B cell (primary cell): ENCODE data around the gene SRRM3. TPM values are rescaled to one million over a fixed set of nuclear protein-coding genes. Genes with fewer than 3 reads are reported as not detected.

Experiments used
- ATAC-seq: fragments of 200-7000 bp; cut with Tn5 transposase; one replicate; pipeline ENCODE4 v1.10.0; 2021; ENCODE audit warnings: low read depth, mild to moderate bottlenecking, moderate number of reproducible peaks, moderate library complexity
- CTCF ChIA-PET: fragments of 350-600 bp; sonication (Branson Sonifier 250); formaldehyde crosslinking; loops from one replicate; lab custom pipeline; 2021; ENCODE audit warnings: antibody characterized with exemption, inconsistent platforms; lab: Charles Lee
- POLR2A ChIA-PET: fragments of 350-600 bp; sonication (Branson Sonifier 250); formaldehyde crosslinking; loops from one replicate; lab custom pipeline; 2021; ENCODE audit warnings: antibody characterized with exemption; lab: Charles Lee
- DNase-seq: peaks from one replicate; pipeline ENCODE4 v3.0.0; 2013
- H2AFZ ChIP-seq: 2 replicates; pipeline ENCODE4 v1.6.1; 2012; ENCODE audit warnings: mild to moderate bottlenecking, low read depth, low read length; ENCODE audit not compliant: insufficient read depth, poor library complexity, severe bottlenecking
- H3K27ac ChIP-seq, 2 donors: 1 replicate in 1 of 2; 2 replicates in 1 of 2; pipeline ENCODE4 v1.5.1; 2012 to 2013; ENCODE audit warnings: low read length in 2 of 2, mild to moderate bottlenecking in 2 of 2, moderate library complexity in 1 of 2
- H3K27me3 ChIP-seq, 4 experiments: fragments of 200-600 bp in 1 of 4; sonication (generic) in 1 of 4; replicated peaks in 1 of 4; 1 replicate in 2 of 4; 2 replicates in 2 of 4; pipeline versions ENCODE4 v1.6.1 to v1.7.0; 2013 to 2016; ENCODE audit warnings: low read length in 3 of 4, mild to moderate bottlenecking in 2 of 4, mixed read lengths in 1 of 4, moderate library complexity in 1 of 4; ENCODE audit not compliant: insufficient read depth in 4 of 4, control insufficient read depth in 3 of 4; ENCODE audit errors: control extremely low read depth in 1 of 4
- H3K36me3 ChIP-seq, 2 experiments: replicated peaks in 1 of 2; 1 replicate in 1 of 2; 2 replicates in 1 of 2; pipeline versions ENCODE4 v1.6.1 to v1.7.1; 2013; ENCODE audit warnings: low read length in 1 of 2; ENCODE audit not compliant: insufficient read depth in 2 of 2, control insufficient read depth in 1 of 2; ENCODE audit errors: control extremely low read depth in 1 of 2, extremely low read depth in 1 of 2
- H3K4me1 ChIP-seq, 2 donors: fragments of 200-600 bp in 1 of 2; sonication (generic) in 1 of 2; 1 replicate in 1 of 2; 2 replicates in 1 of 2; pipeline versions ENCODE4 v1.5.1 to v1.6.1; 2013 to 2017; ENCODE audit warnings: low read length in 2 of 2; ENCODE audit not compliant: control insufficient read depth in 2 of 2, insufficient read depth in 2 of 2
- H3K4me2 ChIP-seq: replicated peaks from 2 replicates; pipeline ENCODE3; 2012; ENCODE audit warnings: mild to moderate bottlenecking, low read depth, low read length; ENCODE audit not compliant: poor library complexity, severe bottlenecking
- H3K4me3 ChIP-seq, 5 experiments: fragments of 200-600 bp in 1 of 5; sonication (generic) in 1 of 5; 1 replicate in 3 of 5; 2 replicates in 2 of 5; pipeline versions ENCODE4 v1.5.1 to v1.7.0; 2011 to 2016; ENCODE audit warnings: low read length in 4 of 5, mild to moderate bottlenecking in 4 of 5, low read depth in 2 of 5, control low read depth in 1 of 5, moderate library complexity in 1 of 5; ENCODE audit not compliant: insufficient read depth in 1 of 5; ENCODE audit errors: control extremely low read depth in 1 of 5, extremely low read depth in 1 of 5
- H3K79me2 ChIP-seq: fragments of 200-600 bp; sonication (generic); one replicate; pipeline ENCODE4 v1.6.0; 2016; ENCODE audit warnings: low read length; ENCODE audit not compliant: control insufficient read depth, insufficient read depth
- H3K9ac ChIP-seq: fragments of 200-600 bp; sonication (generic); 2 replicates; pipeline ENCODE4 v1.6.1; 2017; ENCODE audit warnings: mild to moderate bottlenecking, low read length, moderate library complexity
- H3K9me3 ChIP-seq, 3 donors: one replicate each; pipeline versions ENCODE4 v1.6.1 to v1.7.1; 2013; ENCODE audit warnings: low read length in 2 of 3; ENCODE audit not compliant: control insufficient read depth in 2 of 3, insufficient read depth in 1 of 3; ENCODE audit errors: control extremely low read depth in 1 of 3
- H4K20me1 ChIP-seq: 2 replicates; pipeline ENCODE4 v1.6.0; 2012; ENCODE audit warnings: mild to moderate bottlenecking, low read length; ENCODE audit not compliant: insufficient read depth, control insufficient read depth, poor library complexity, severe bottlenecking
- H3K27ac Mint-ChIP-seq: one replicate; pipeline ENCODE4 v1.8.0; 2021; ENCODE audit warnings: mixed read lengths
- H3K27me3 Mint-ChIP-seq: one replicate; pipeline ENCODE4 v1.8.0; 2021; ENCODE audit warnings: mixed read lengths
- H3K4me1 Mint-ChIP-seq: one replicate; pipeline ENCODE4 v1.8.0; 2021; ENCODE audit warnings: mixed read lengths
- H3K4me3 Mint-ChIP-seq: one replicate; pipeline ENCODE4 v1.8.0; 2021; ENCODE audit warnings: mixed read lengths
- H3K9me3 Mint-ChIP-seq: one replicate; pipeline ENCODE4 v1.8.0; 2022; ENCODE audit warnings: mixed read lengths; ENCODE audit not compliant: insufficient read depth
- CTCF ChIP-seq: fragments of 200-600 bp; IDR thresholded peaks from one replicate; pipeline ENCODE4 v1.8.0; 2022; ENCODE audit warnings: antibody characterized with exemption, mild to moderate bottlenecking
- EZH2 ChIP-seq: IDR thresholded peaks from 2 replicates; pipeline ENCODE4 v1.6.1; 2012; ENCODE audit warnings: borderline replicate concordance, low read depth, mild to moderate bottlenecking, moderate library complexity, low read length; ENCODE audit not compliant: insufficient read depth, poor library complexity, severe bottlenecking
- WGBS: methylation state at CpG from one replicate; pipeline ENCODE4 v1.1.5; 2013; ENCODE audit warnings: missing lambda C conversion rate; ENCODE audit not compliant: insufficient coverage; 5-methylcytosine and 5-hydroxymethylcytosine counted together
- intact Hi-C: fragments of 100-400 bp; cut with micrococcal nuclease; formaldehyde crosslinking; loops from one replicate; pipeline ENCODE4 v1.10.0; 2022
- polyA plus RNA-seq: library from polyadenylated mRNA; depleted of rRNA; stranded (reverse); fragments of >200 nt; gene quantifications from 2 replicates; pipeline ENCODE4 v1.2.3, GENCODE V29; 2012
- total RNA-seq, 2 donors: library from RNA; stranded (reverse); fragments of 120-200 nt in 1 of 2; gene quantifications; 1 replicate in 1 of 2; 2 replicates in 1 of 2; pipeline versions ENCODE4 v1.2.3 to v1.2.4, GENCODE V29; 2013 to 2022

SRRM3 gene
- total and polyA plus RNA-seq, 2 donors (not counting 1 experiment from before 2014, with no cell fraction given): not detected

- intact Hi-C loops: no loop called here
- H2AFZ ChIP-seq: no peak overlapping the region
Observed at GRCh38 chr7:76196786-76197185, 4.9 kb upstream of the SRRM3 start.

GRCh38 chr7:76198202-76198601 lies 3.5 kb upstream of the SRRM3 start:
- ChIA-PET POLR2A (no interaction called here), CTCF (no interaction called here)
- no peak overlapping the region for H3K4me2 ChIP-seq
- DNase-seq: no peak
- peaks cover 0 to 32% (median 8%) of the 10 kb centered on the region in 4 experiments for H3K27me3 ChIP-seq
- H3K36me3 ChIP-seq: no peaks in the 10 kb centered on the region
- no peak overlapping the region for H3K4me3 Mint-ChIP-seq
- H3K4me1 Mint-ChIP-seq: peaks cover 2% of the 10 kb centered on the region
- 88% methylated on average over 2 of the region's 4 CpGs for WGBS
- TF ChIP-seq EZH2: no peak
- H3K79me2 ChIP-seq: no peaks in the 10 kb centered on the region
- H3K27me3 Mint-ChIP-seq: peaks cover 27% of the 10 kb centered on the region
- ATAC-seq: no peak
- peaks cover 0 to 16% (median 0%) of the 10 kb centered on the region in 3 donors for H3K9me3 ChIP-seq
- no peak overlapping the region for H2AFZ ChIP-seq
- H3K9me3 Mint-ChIP-seq: no peaks in the 10 kb centered on the region
- H3K27ac ChIP-seq: no peak overlapping the region
- intact Hi-C loops: no loop called here
- H3K9ac ChIP-seq: no peak overlapping the region
- H3K4me1 ChIP-seq: peaks cover 0 to 6% of the 10 kb centered on the region in 2 donors
- H3K4me3 ChIP-seq: no peak overlapping the region
- no peaks in the 10 kb centered on the region for H4K20me1 ChIP-seq
- H3K27ac Mint-ChIP-seq: no peak overlapping the region

More at GRCh38 chr7:76196786-76197185, 4.9 kb upstream of the SRRM3 start:
- Mint-ChIP-seq H3K4me3 (no peak overlapping the region), H3K9me3 (no peaks in the 10 kb centered on the region), H3K27me3 (peaks cover 32% of the 10 kb centered on the region), H3K27ac (no peak overlapping the region), H3K4me1 (no peaks in the 10 kb centered on the region)
- no peak for DNase-seq
- Histone ChIP-seq H3K27ac (no peak overlapping the region), H3K79me2 (no peaks in the 10 kb centered on the region), H3K36me3 (no peaks in the 10 kb centered on the region), H3K4me2 (no peak overlapping the region), H3K4me3 (no peak overlapping the region), H3K27me3 (peaks cover 0 to 19% (median 5%) of the 10 kb centered on the region in 4 experiments), H3K4me1 (peaks cover 0 to under 1% of the 10 kb centered on the region in 2 donors), H3K9ac (no peak overlapping the region), H4K20me1 (no peaks in the 10 kb centered on the region), H3K9me3 (peaks cover 0 to 18% (median 2%) of the 10 kb centered on the region in 3 donors)
- 97% methylated on average over 10 of the region's 10 CpGs for WGBS
- ChIA-PET CTCF (no interaction called here), POLR2A (no interaction called here)
- no peak for TF ChIP-seq CTCF
- TF ChIP-seq EZH2: no peak
- ATAC-seq: no peak
